ENCODE results near the gene COPS7B.
"Not testable (repeated sequence)": the region's sequence is repeated elsewhere in the genome, so short reads cannot be mapped to it uniquely, and the experiment has no call there.

The COPS7B gene

GRCh38 chr2:231786177-231786916 is at the start of gene COPS7B:
TSS of gene COPS7B (plus strand) at chr2:231786445. CDS start at chr2:231788571, 2,126 bp downstream.
- DNase-seq (ENCODE audit: low spot score): peak; percentile 80

- DNase-seq (ENCODE audit: low spot score): no peak
Observed at GRCh38 chr2:231737761-231738160, 48.5 kb upstream of the COPS7B start.

DNA sequence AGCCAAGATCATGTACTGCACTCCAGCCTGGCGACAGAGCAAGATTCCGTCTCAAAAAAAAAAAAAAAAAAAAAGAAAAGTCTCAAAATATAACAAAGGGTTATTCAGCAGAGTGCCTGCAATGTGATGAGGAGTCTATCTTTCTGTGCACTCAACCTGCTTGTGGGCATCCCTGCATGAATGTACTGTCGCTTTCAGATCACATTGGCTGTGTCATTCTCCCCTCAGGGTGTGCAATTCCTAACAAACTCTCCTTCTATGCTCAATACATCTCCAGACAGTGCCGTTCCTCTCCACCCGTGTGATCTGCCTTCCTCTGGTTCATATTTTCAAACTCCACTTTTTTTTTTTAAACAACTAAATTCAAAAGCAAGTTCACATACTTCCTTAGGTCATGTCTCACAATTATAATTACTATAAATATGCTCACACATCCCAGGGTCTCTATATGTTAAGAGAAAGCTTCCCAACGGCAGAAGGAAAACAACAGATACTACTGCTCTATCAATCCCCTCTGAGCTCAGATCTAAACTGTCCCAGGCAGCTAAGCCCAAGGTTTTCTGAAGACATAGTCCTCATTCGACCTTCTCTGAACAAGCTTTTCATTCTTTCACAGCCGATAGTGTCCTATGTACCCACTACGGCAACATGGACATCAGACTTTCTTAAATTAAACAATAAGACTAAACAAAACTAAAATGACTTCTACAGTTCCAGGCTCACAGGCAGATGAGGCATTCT is 42.7 kb upstream of the COPS7B start:
- DNase-seq (ENCODE audit: low spot score): no peak

- no peak for DNase-seq (ENCODE audit: low spot score)
Observed at GRCh38 chr2:231745303-231746038, 40.8 kb upstream of the COPS7B start.

DNA sequence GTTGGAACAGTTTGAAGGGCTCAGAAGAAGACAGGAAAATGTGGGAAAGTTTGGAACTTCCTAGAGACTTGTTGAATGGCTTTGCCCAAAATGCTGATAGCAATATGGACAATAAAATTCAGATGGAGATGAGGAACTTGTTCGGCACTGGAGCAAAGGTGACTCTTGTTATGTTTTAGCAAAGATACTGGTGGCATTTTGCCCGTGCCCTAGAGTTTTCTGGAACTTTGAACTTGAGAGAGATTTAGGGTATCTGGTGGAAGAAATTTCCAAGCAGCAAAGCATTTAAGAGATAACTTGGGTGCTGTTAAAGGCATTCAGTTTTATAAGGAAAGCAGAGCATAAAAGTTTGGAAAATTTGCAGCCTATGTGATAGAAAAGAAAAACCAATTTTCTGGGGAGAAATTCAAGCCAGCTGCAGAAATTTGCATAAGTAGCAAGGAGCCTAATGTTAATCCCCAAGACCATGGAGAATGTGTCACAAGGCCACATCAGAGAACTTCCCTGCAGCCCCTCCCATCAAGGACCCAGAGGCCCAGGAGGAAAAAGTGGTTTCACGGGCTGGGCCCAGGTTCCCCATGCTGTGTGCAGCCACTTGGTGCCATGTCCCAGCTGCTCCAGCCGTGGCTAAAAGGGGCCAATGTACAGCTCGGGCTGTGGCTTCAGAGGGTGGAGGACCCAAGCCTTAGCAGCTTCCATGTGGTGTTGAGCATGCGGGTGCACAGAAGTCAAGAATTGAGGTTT is 37.9 kb upstream of the COPS7B start:
- DNase-seq (ENCODE audit: low spot score): not testable (repeated sequence)

GRCh38 chr2:231749016-231749415 is 37.2 kb upstream of the COPS7B start:
- DNase-seq (ENCODE audit: low spot score): not testable (repeated sequence)

GRCh38 chr2:231751042-231751815 is 35.0 kb upstream of the COPS7B start:
- no peak for DNase-seq (ENCODE audit: low spot score)

DNA sequence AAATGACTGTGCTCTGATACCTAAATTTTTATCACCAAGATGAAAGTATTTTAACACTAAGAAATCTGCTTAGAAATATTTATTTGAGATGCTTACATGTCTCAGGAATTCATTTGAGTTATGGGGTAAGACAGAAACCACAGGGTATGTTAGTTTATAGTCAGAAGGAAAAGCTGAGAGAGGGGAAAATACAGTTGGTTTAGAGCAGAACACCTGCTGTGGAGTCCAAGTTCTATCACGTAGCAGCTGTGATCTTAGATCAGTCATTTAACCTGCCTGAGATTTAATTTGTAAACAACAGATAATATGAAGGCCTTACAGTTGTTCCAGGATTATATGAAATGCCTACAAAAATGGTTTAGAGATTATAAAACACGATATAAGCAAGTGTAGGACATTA is 34.2 kb upstream of the COPS7B start:
- no peak for DNase-seq (ENCODE audit: low spot score)

DNA sequence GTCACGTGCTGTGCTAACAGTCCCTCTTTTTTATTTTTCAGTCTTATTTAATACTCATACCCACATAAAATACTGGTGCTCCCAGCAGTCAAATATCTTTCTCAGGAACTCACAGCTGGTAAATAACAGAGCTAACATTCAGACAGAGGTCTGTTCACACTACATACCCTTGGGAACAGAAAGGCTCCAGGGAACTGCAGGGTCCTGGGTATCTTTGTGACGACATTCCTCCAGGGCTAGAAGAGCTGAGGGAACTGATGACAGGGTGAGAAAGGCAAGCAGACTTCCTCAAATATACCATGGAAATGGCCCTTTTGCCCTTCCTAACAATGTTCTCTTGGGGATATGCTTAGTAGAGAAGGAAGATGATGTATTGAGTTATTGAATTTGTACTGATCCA is 24.5 kb upstream of the COPS7B start:
- no peak for DNase-seq (ENCODE audit: low spot score)

DNA sequence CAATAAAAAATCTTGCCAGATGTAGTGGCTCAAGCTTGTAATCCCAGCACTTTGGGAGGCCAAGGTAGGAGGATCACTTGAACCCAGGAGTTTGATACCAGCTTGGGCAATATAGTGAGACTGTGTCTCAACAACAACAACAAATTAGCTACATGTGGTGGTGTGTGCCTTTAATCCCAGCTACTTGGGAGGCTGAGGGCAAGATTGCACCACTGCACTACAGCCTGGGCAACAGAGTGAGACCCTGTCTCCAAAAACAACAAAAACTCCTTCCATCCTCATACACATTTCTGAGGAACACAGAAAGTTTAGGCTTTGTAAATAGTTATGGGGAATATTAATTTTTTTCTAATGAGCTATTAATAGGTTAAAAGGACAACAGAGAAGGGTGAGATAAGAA is 22.1 kb upstream of the COPS7B start:
- DNase-seq (ENCODE audit: low spot score): no peak

DNA sequence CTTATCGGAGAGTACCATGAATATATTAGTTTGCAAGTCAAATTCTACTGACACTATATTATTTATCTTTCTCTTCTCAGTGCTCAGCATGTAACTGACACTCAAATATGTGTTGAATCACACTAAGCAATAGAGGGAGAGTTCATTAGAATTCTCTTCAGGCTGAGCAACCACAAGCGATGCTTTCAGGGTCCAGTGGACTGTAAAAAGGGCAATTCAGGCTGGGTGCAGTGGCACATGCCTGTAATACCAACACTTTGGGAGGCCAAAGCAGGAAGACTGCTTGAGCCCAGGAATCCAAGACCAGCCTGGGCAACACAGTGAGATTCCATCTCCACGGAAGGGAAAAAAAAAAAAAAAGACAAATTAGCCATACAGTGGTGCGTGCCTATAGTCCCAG is 21.5 kb upstream of the COPS7B start:
- no peak for DNase-seq (ENCODE audit: low spot score)

DNA sequence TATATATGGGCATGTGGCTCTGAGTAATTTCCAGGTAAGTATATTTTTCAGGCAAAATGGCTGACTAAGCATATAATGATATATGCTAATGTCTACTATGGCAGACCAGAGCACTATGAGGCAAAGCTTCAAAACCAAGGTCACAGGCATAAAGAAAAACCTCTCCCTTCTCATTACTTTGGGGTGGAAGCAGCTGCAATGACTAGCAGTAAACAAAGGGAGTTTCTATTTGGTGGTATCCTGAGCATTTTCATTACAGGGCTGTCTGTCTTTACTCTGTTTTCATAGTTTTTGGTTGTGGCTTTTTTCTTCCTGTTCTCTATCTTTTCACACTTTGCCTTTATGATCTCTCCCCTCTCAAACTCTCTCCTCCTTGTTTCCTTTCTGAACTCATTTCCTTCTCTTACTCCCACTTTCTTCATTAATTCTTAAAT is 20.7 kb upstream of the COPS7B start:
- DNase-seq (ENCODE audit: low spot score): no peak

DNA sequence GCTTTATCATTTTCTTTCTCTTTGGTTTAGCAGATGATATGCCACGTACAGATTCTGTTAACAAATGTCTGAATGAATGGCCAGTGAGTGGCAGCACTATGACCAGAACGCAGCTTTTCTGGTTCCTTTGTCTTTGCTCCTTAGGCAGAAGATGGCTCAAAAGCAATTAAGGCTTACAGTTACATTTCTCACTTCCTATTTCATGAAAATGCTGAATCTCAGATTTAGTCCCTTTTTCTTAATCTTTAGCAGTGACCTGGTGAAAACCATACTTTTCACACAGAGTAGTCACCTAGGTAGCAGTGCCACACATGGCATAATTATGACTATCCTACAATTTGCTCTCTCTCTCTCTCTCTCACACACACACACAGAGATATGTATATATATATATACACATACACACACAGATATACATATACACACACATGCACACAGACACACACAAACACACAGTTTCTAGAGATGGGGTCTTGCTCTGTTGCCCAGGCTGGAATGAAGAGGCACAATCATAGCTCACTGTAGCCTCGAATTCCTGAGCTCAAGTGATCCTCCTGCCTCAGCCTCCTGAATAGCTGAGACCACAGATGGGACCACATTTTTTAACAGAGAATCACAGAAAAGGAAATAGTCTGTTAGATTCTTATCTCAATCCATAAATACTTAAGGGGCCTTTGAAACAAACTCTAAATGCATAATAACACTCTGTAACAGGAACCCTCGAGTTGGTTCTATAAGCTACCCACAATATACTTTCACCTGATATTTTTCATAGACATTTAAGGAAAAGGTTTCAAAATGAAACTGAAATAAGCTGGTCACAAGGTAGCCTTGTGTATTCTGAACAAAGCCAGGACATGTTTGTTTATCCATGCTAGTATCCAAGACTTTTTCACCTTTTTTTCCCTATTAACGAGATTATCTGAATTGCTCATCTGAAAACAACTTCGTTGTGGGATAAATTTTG is 16.8 kb upstream of the COPS7B start:
- DNase-seq (ENCODE audit: low spot score): no peak

- DNase-seq (ENCODE audit: low spot score): no peak
Observed at GRCh38 chr2:231780123-231780908, 5.9 kb upstream of the COPS7B start.

GRCh38 chr2:231780909-231781797 is 5.1 kb upstream of the COPS7B start, which contains the start of gene PDE6D:
TSS of gene PDE6D (minus strand) at chr2:231781282. CDS start at chr2:231781114, 168 bp downstream.
- peak; percentile 98 for DNase-seq (ENCODE audit: low spot score)

DNA sequence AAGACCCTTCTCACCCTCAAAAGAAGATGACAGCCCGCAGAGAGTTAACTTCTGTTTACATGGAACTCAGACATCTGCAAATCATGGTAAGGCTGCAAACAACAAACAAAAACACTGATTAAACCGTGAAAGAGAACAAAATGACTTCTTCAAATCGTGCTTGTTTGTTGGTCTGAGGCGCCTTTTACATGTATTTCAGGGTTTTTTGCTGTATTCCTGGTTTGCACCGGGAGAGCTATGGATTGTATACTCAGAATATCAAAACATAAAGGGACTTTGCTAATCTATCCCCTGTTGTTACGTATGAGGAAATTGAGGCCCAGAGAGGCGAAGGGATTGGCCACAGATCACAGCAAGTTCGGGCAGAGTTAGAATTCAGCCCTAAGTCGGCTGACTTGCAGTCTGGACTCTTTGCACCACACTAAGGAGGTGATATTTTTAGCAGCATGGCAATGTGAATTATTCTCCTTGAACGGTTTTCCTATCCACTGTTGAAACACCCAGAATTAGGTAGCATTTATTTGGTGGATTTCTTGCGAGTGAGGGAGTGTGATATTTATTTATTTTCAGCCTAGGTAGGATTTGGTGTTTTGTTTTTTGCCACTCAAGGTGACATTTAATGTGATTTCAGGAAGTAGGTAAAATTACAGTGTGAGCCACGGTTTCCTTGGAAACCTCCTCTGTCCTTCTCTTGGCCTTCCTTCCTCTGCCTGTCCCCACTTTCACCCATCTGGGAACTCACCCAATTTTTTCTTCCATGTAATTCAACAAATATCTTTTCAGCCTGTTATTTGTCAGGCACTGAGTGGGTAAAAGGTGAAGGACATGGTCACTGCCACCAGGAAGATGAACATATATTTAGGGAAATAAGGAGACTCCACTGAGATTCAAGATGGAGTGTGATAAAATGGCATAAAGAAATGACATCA is 4.2 kb upstream of the COPS7B start:
- peak; percentile 37 for DNase-seq (ENCODE audit: low spot score)

GRCh38 chr2:231785413-231785812 is 832 bp upstream of the COPS7B start:
- DNase-seq (ENCODE audit: low spot score): no peak

All from CD4-positive, alpha-beta T cell treated with Interleukin-15 for 4 hours (primary cell).